GM12878 (cell line): Measurements from ENCODE around the gene PRKAR2B. TPM values are rescaled to one million over a fixed set of nuclear protein-coding genes. Genes with fewer than 3 reads are reported as not detected.

Experiments
- ATAC-seq: fragments of 200-7000 bp; cut with Tn5 transposase; 3 replicates; pipeline ENCODE4 v1.9.1; 2020; ENCODE audit warnings: mild to moderate bottlenecking, moderate library complexity
- BruUV-seq: library from RNA; stranded (reverse); fragments of 400-500 nt; replicated peaks from 2 replicates; lab custom pipeline; 2021; lab: Mats Ljungman, UMichigan
- CTCF ChIA-PET: fragments of 300-600 bp; sonication (Branson Sonifier 250); formaldehyde crosslinking; extraction: SDS; loops from one replicate; lab custom pipeline; 2021; ENCODE audit warnings: inconsistent platforms; lab: Yijun Ruan, JAX
- POLR2A ChIA-PET: fragments of 350-600 bp; formaldehyde crosslinking; extraction: SDS; loops from one replicate; lab custom pipeline; 2021; ENCODE audit warnings: inconsistent platforms; lab: Charles Lee
- RAD21 ChIA-PET: fragments of 300-600 bp; sonication (Branson Sonifier 250); formaldehyde crosslinking; loops from one replicate; lab custom pipeline; 2023; ENCODE audit warnings: antibody characterized with exemption; ENCODE audit not compliant: unreplicated experiment; lab: Charles Lee
- SMC1A ChIA-PET: fragments of 300-600 bp; sonication (Branson Sonifier 250); formaldehyde crosslinking; loops from one replicate; lab custom pipeline; 2023; ENCODE audit not compliant: unreplicated experiment, uncharacterized antibody; lab: Charles Lee
- DNase-seq: peaks from one replicate; pipeline ENCODE4 v3.0.0-alpha.2; 2011; ENCODE audit warnings: low read depth, low spot score
- FAIRE-seq: peaks from 3 replicates; lab custom pipeline; 2011; peaks lifted over from hg19 to GRCh38; lab: Jason Lieb, UNC
- H2AFZ ChIP-seq: 2 replicates; pipeline ENCODE4 v1.6.0; 2011; ENCODE audit warnings: low read depth, low read length, control low read depth; ENCODE audit not compliant: control insufficient read depth
- H3K27ac ChIP-seq: 2 replicates; pipeline ENCODE4 v1.5.1; 2011; ENCODE audit warnings: control low read depth; ENCODE audit not compliant: control insufficient read depth, insufficient read depth
- H3K27me3 ChIP-seq, 2 experiments: replicated peaks in 1 of 2; 2 replicates each; pipeline versions ENCODE4 v1.6.0 to v1.6.1; 2011; ENCODE audit warnings: low read length in 1 of 2; ENCODE audit not compliant: control insufficient read depth in 2 of 2, insufficient read depth in 2 of 2
- H3K36me3 ChIP-seq, 2 experiments: 2 replicates each; pipeline ENCODE4 v1.5.1; 2011; ENCODE audit warnings: low read length in 1 of 2; ENCODE audit not compliant: control insufficient read depth in 2 of 2, insufficient read depth in 2 of 2
- H3K4me1 ChIP-seq: 2 replicates; pipeline ENCODE4 v1.6.1; 2011; ENCODE audit warnings: mild to moderate bottlenecking, low read length, moderate library complexity, mixed read lengths; ENCODE audit not compliant: control insufficient read depth, insufficient read depth
- H3K4me2 ChIP-seq: 2 replicates; pipeline ENCODE4 v1.6.0; 2011; ENCODE audit warnings: control low read depth; ENCODE audit not compliant: control insufficient read depth, insufficient read depth
- H3K4me3 ChIP-seq: fragments of 200-600 bp; sonication (generic); 2 replicates; pipeline ENCODE4 v1.5.1; 2016
- H3K79me2 ChIP-seq: 2 replicates; pipeline ENCODE4 v1.6.0; 2011; ENCODE audit warnings: low read length; ENCODE audit not compliant: control insufficient read depth, insufficient read depth
- H3K9ac ChIP-seq: 2 replicates; pipeline ENCODE4 v1.8.0; 2011; ENCODE audit warnings: low read length, control low read depth, mixed read lengths; ENCODE audit not compliant: control insufficient read depth, insufficient read depth
- H3K9me3 ChIP-seq: replicated peaks from 3 replicates; pipeline ENCODE4 v1.5.1; 2011; ENCODE audit warnings: mild to moderate bottlenecking, low read length; ENCODE audit not compliant: control insufficient read depth, insufficient read depth
- H4K20me1 ChIP-seq: 2 replicates; pipeline ENCODE4 v1.6.0; 2011; ENCODE audit not compliant: control insufficient read depth, insufficient read depth
- CBX5 ChIP-seq: sonication (generic); IDR thresholded peaks from 2 replicates; pipeline ENCODE4 v1.6.1; 2016; ENCODE audit warnings: low read depth, moderate library complexity, mild to moderate bottlenecking, inconsistent platforms
- CHD1 ChIP-seq: IDR thresholded peaks from 2 replicates; pipeline ENCODE4 v1.6.1; 2012; ENCODE audit warnings: low read depth, low read length, improper control_type of control experiment
- GATAD2B ChIP-seq: fragments of 450-650 bp; conservative IDR thresholded peaks from 2 replicates; pipeline ENCODE4 v1.6.1; 2017; ENCODE audit warnings: low read depth, mild to moderate bottlenecking, moderate library complexity
- JUND ChIP-seq: IDR thresholded peaks from 2 replicates; pipeline ENCODE4 v1.6.1; 2012; ENCODE audit warnings: low read depth, mild to moderate bottlenecking, low read length, improper control_type of control experiment, moderate library complexity
- KDM1A ChIP-seq: fragments of 200-600 bp; sonication (generic); IDR thresholded peaks from 2 replicates; pipeline ENCODE4 v1.6.1; 2016; ENCODE audit warnings: borderline replicate concordance
- PKNOX1 ChIP-seq: fragments of 450-650 bp; IDR thresholded peaks from 2 replicates; pipeline ENCODE4 v1.6.1; 2016; ENCODE audit warnings: mild to moderate bottlenecking
- RCOR1 ChIP-seq: conservative IDR thresholded peaks from 2 replicates; pipeline ENCODE4 v1.6.1; 2012; ENCODE audit warnings: low read depth, low read length, improper control_type of control experiment
- TARDBP ChIP-seq: IDR thresholded peaks from 2 replicates; pipeline ENCODE4 v1.6.1; 2016; ENCODE audit warnings: borderline replicate concordance
- TCF7 ChIP-seq: IDR thresholded peaks from 2 replicates; pipeline ENCODE4 v1.6.1; 2014; ENCODE audit warnings: antibody characterized with exemption, borderline replicate concordance
- WGBS: methylation state at CpG from one replicate; pipeline ENCODE4 v1.1.6; 2016; ENCODE audit warnings: low lambda C conversion rate; ENCODE audit not compliant: insufficient replicate concordance, insufficient coverage; ENCODE audit errors: missing lambda C conversion rate; 5-methylcytosine and 5-hydroxymethylcytosine counted together
- in situ Hi-C: fragments of 300-500 bp; cut with MboI; formaldehyde crosslinking; loops from 9 replicates; pipeline ENCODE4 v1.14.3; 2018; ENCODE audit warnings: mixed read lengths
- intact Hi-C: fragments of 100-400 bp; cut with micrococcal nuclease; formaldehyde crosslinking; loops from one replicate; pipeline ENCODE4 v1.14.2; 2022; ENCODE audit not compliant: unreplicated experiment
- polyA plus RNA-seq, 11 experiments: library from polyadenylated mRNA; depleted of rRNA in 4 of 11; unstranded in 6 of 11; stranded (reverse) in 5 of 11; fragments of >200 nt; fragmentation: Nextera tagmentation in 4 of 11; fragmentation: Illumina TruSeq in 1 of 11; extraction: Ambion mirVana in 4 of 11; extraction: Trizol in 1 of 11; gene quantifications; 1 replicate in 1 of 11; 2 replicates in 10 of 11; pipeline versions ENCODE4 v1.2.1 to v1.2.3, GENCODE V29; 2011 to 2016; ENCODE audit warnings: inconsistent platforms in 2 of 11, missing spikeins in 2 of 11, low read depth in 1 of 11
- total RNA-seq, 4 experiments: library from RNA; depleted of rRNA in 3 of 4; stranded (reverse); fragments of >200 nt in 3 of 4; fragmentation: Illumina TruSeq in 1 of 4; extraction: Trizol in 1 of 4; gene quantifications; 2 replicates each; pipeline versions ENCODE4 v1.2.1 to v1.2.3, GENCODE V29; 2013 to 2021
- TF ChIP-seq, protein P1 (sequence below): IDR thresholded peaks from 2 replicates; pipeline ENCODE4 v1.6.1; 2012; ENCODE audit warnings: improper control_type of control experiment, low read depth, low read length; ENCODE audit not compliant: insufficient replicate concordance
- TF ChIP-seq, protein P2 (sequence below): IDR thresholded peaks from 2 replicates; pipeline ENCODE4 v1.6.1; 2012; ENCODE audit warnings: low read depth, low read length, improper control_type of control experiment

Gene PRKAR2B
- total and polyA plus RNA-seq, 10 of the 15 experiments (the other 5 are each of a cell fraction or from before 2014, with no cell fraction given) = 0.01 to 0.18 (median 0.04) TPM; not detected in 4

DNA sequence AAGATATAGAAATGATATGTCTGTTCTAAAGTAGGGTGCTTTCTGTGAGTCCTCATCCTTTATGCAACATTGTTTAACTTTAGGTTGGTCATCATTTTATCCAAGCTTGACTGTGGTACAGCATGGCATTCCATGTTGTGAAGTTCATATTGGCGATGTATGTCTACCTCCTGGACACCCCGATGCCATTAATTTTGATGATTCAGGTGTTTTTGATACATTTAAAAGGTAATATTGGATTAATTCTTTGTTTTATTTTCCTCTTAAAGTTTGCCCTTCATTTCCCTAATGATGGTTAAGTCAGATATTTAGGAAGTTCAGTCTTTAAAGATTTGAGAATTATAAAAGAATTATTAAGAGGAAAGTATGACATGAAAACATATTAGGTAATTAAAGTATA, 145.6 kb downstream of the PRKAR2B start (continued):
- TF ChIP-seq RCOR1 = no peak
- TF ChIP-seq CBX5 = no peak
- TF ChIP-seq TCF7 = no peak
- TF ChIP-seq, protein P1, sequence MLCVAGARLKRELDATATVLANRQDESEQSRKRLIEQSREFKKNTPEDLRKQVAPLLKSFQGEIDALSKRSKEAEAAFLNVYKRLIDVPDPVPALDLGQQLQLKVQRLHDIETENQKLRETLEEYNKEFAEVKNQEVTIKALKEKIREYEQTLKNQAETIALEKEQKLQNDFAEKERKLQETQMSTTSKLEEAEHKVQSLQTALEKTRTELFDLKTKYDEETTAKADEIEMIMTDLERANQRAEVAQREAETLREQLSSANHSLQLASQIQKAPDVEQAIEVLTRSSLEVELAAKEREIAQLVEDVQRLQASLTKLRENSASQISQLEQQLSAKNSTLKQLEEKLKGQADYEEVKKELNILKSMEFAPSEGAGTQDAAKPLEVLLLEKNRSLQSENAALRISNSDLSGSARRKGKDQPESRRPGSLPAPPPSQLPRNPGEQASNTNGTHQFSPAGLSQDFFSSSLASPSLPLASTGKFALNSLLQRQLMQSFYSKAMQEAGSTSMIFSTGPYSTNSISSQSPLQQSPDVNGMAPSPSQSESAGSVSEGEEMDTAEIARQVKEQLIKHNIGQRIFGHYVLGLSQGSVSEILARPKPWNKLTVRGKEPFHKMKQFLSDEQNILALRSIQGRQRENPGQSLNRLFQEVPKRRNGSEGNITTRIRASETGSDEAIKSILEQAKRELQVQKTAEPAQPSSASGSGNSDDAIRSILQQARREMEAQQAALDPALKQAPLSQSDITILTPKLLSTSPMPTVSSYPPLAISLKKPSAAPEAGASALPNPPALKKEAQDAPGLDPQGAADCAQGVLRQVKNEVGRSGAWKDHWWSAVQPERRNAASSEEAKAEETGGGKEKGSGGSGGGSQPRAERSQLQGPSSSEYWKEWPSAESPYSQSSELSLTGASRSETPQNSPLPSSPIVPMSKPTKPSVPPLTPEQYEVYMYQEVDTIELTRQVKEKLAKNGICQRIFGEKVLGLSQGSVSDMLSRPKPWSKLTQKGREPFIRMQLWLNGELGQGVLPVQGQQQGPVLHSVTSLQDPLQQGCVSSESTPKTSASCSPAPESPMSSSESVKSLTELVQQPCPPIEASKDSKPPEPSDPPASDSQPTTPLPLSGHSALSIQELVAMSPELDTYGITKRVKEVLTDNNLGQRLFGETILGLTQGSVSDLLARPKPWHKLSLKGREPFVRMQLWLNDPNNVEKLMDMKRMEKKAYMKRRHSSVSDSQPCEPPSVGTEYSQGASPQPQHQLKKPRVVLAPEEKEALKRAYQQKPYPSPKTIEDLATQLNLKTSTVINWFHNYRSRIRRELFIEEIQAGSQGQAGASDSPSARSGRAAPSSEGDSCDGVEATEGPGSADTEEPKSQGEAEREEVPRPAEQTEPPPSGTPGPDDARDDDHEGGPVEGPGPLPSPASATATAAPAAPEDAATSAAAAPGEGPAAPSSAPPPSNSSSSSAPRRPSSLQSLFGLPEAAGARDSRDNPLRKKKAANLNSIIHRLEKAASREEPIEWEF = no peak
- TF ChIP-seq CHD1 = no peak
- TF ChIP-seq TARDBP = no peak
- TF ChIP-seq JUND = no peak

DNA sequence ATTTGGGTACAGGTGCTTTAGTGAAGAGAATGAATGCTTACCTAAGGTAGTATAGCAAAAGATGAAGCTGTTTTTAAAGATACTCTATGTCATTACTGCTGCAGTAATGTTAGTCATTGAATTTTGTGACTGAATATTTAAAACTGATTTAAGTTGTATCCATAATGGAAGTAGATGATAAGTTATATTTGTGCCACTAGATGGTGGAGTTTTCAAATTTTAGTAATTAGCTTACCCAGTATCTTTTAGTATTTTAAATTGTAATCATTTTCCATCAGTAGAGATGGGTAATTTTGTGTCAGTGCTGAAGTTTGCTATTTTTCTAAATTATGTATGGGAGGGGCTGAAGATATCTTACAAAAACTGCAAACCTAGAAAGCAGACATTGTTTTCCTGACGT, 149.5 kb downstream of the PRKAR2B start:
- no peak for TF ChIP-seq GATAD2B
- TF ChIP-seq KDM1A = no peak
- no peak for TF ChIP-seq PKNOX1
- TF ChIP-seq, protein P2, sequence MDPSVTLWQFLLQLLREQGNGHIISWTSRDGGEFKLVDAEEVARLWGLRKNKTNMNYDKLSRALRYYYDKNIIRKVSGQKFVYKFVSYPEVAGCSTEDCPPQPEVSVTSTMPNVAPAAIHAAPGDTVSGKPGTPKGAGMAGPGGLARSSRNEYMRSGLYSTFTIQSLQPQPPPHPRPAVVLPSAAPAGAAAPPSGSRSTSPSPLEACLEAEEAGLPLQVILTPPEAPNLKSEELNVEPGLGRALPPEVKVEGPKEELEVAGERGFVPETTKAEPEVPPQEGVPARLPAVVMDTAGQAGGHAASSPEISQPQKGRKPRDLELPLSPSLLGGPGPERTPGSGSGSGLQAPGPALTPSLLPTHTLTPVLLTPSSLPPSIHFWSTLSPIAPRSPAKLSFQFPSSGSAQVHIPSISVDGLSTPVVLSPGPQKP = no peak
- Histone ChIP-seq H2AFZ (no peak overlapping the region), H3K4me2 (no peak overlapping the region), H3K4me3 (no peak overlapping the region), H3K9ac (no peak overlapping the region), H3K4me1 (no peaks in the 10 kb centered on the region), H3K27me3 (no peaks in the 10 kb centered on the region), H3K27ac (no peak overlapping the region), H3K79me2 (no peaks in the 10 kb centered on the region), H3K36me3 (peaks cover 0 to 5% of the 10 kb centered on the region in 2 experiments; a peak in 2 of 4 replicates), H3K9me3 (no peaks in the 10 kb centered on the region), H4K20me1 (no peaks in the 10 kb centered on the region)
- ChIA-PET CTCF (interaction anchor here (0.7 to 2.4 kb wide), 16 partner anchors 9 to 681 kb away, joined by 3 to 8 read pairs (median 4); partner anchors contain the start of gene HBP1), POLR2A (interaction anchor here (2.4 kb wide), 1 partner anchor 25 kb away, joined by 7 read pairs; the partner anchor contains the start of gene HBP1), SMC1A (interaction anchor here (0.6 to 4.2 kb wide), 11 partner anchors 8 to 307 kb away, joined by 3 to 28 read pairs (median 5); partner anchors contain the start of gene HBP1), RAD21 (interaction anchor here (1.0 to 1.7 kb wide), 7 partner anchors 14 to 532 kb away, joined by 3 to 6 read pairs (median 3); partner anchors contain the start of gene HBP1)
- intact Hi-C loops (no loop called here), in situ Hi-C loops (no loop called here)
- no peak for DNase-seq
- 95% methylated on average over 1 of the region's 1 CpG for WGBS
- BruUV-seq = no TSS peak
- no peak for ATAC-seq
- FAIRE-seq = no peak
